ENCODE results near the gene RAET1G.

- TF ChIP-seq CTCF (conservative IDR thresholded peaks at IDR 0.05; ENCODE audit: low read length) (no peak), EZH2phosphoT487 (IDR thresholded peaks at IDR 0.05; ENCODE audit: borderline replicate concordance, low read depth, low read length) (no peak)
Measured at GRCh38 chr6:149869275-149869892, 53.5 kb downstream of the RAET1G start.

Data from OCI-LY7 (cell line).